Prostate gland (tissue), 2 donors: Measurements from ENCODE around the gene COX19. TPM values are rescaled to one million over a fixed set of nuclear protein-coding genes. Genes with fewer than 3 reads are reported as not detected.

Experiments used
- DNase-seq: peaks from one replicate; pipeline ENCODE4 v3.0.0-alpha.2; 2019; ENCODE audit warnings: low spot score
- H3K27ac ChIP-seq, 2 donors: fragments of 200-600 bp; sonication (generic); 2 replicates each; pipeline ENCODE4 v1.5.1; 2017 to 2019
- H3K27me3 ChIP-seq: fragments of 200-600 bp; sonication (generic); replicated peaks from 2 replicates; pipeline ENCODE4 v1.5.1; 2019; ENCODE audit not compliant: insufficient read depth
- H3K36me3 ChIP-seq, 2 donors: fragments of 200-600 bp; sonication (generic); 1 replicate in 1 of 2; 2 replicates in 1 of 2; pipeline versions ENCODE4 v1.5.1 to v1.8.1; 2017 to 2019
- H3K4me1 ChIP-seq: fragments of 200-600 bp; sonication (generic); replicated peaks from 2 replicates; pipeline ENCODE4 v1.5.1; 2019
- H3K4me3 ChIP-seq, 2 donors: fragments of 200-600 bp; sonication (generic); 2 replicates each; pipeline ENCODE4 v1.5.1; 2017 to 2019
- H3K9me3 ChIP-seq: fragments of 200-600 bp; sonication (generic); 2 replicates; pipeline ENCODE4 v1.5.1; 2017
- CTCF ChIP-seq, 4 experiments: fragments of 200-600 bp in 2 of 4; fragments of 450-650 bp in 2 of 4; sonication (generic) in 2 of 4; IDR thresholded peaks; 1 replicate in 3 of 4; 2 replicates in 1 of 4; pipeline ENCODE4 v1.5.1; 2016 to 2019; ENCODE audit warnings: antibody characterized with exemption in 4 of 4, mild to moderate bottlenecking in 2 of 4, moderate library complexity in 2 of 4
- POLR2A ChIP-seq: fragments of 450-650 bp; IDR thresholded peaks from one replicate; pipeline ENCODE4 v1.6.1; 2016; ENCODE audit warnings: antibody characterized with exemption, mild to moderate bottlenecking
- POLR2AphosphoS5 ChIP-seq: sonication (generic); formaldehyde crosslinking; IDR thresholded peaks from one replicate; pipeline ENCODE4 v1.6.1; 2017; ENCODE audit warnings: antibody characterized with exemption
- WGBS: methylation state at CpG from one replicate; pipeline ENCODE4 v1.1.5; 2018; 5-methylcytosine and 5-hydroxymethylcytosine counted together
- intact Hi-C: fragments of 100-400 bp; cut with DNase I; formaldehyde crosslinking; loops from one replicate; pipeline ENCODE4 v1.14.2; 2022
- total RNA-seq, 2 donors: library from RNA; depleted of rRNA; stranded (reverse); fragments of >200 nt; gene quantifications; one replicate each; pipeline ENCODE4 v1.1.0, GENCODE V29; 2016

The COX19 gene
- total RNA-seq, 2 donors from 2014 or later, result 11.3 to 17.0 TPM

DNA sequence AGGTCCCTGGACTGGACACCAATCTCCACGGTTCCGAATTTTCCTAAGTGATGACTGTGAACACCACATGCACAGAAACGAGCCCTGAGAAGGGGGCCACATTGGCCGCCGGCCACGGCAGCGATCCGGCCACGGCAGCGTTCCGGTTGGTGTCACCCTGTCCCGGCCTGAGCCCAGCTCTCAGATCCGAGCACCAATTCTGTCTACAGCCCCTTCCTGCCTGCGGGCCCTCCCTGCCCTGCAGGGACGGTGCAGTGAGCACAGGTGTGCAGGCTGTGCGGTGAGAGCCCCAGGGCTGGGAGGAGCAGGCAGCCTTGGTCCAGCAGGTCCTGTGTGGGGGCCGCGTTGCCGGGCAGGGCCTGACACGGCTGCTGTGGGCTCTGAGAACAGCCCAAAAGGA, 39.3 kb upstream of the COX19 start:
- WGBS, result 91% methylated on average over 18 of the region's 20 CpGs

DNA sequence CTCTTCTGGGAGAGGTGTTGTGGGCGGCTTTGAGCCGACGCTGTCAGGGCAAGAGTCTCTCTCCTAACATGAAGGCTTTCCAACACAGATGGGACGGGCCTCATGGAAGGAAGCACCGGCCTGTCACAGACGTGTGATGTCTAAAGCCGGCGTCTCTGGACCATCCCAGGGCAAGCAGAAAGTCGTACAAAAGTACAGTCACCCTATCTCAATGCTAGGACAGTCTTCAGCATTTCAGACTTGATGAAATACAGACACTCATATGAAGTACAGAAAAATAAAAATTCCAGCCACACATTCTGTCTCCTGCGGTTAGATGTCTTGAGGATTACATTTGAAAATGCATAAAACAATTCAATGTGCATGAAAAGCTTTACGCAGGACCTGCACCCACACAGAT, 38.2 kb upstream of the COX19 start:
- Histone ChIP-seq H3K4me1 (peaks cover 4% of the 10 kb centered on the region), H3K27ac (no peak overlapping the region), H3K36me3 (no peaks in the 10 kb centered on the region), H3K27me3 (no peaks in the 10 kb centered on the region), H3K4me3 (no peak overlapping the region), H3K9me3 (no peaks in the 10 kb centered on the region)
- intact Hi-C loops, result no loop called here
- WGBS, result 53% methylated on average over 11 of the region's 11 CpGs
- no peak for DNase-seq
- TF ChIP-seq CTCF (IDR thresholded peaks at IDR 0.05) (no peak), POLR2AphosphoS5 (no peak), POLR2A (no peak)

More for the DNA sequence above, 39.3 kb upstream of the COX19 start:
- Histone ChIP-seq H3K4me1 (peaks cover 4% of the 10 kb centered on the region), H3K27me3 (no peaks in the 10 kb centered on the region), H3K4me3 (no peak overlapping the region), H3K9me3 (no peaks in the 10 kb centered on the region), H3K27ac (no peak overlapping the region), H3K36me3 (no peaks in the 10 kb centered on the region)
- intact Hi-C loops, result no loop called here
- no peak for TF ChIP-seq POLR2AphosphoS5
- TF ChIP-seq CTCF (IDR thresholded peaks at IDR 0.05), result no peak
- no peak for TF ChIP-seq POLR2A
- DNase-seq, result no peak

GRCh38 chr7:1012716-1013095, 37.4 kb upstream of the COX19 start:
- Histone ChIP-seq H3K36me3 (no peaks in the 10 kb centered on the region), H3K4me3 (no peak overlapping the region), H3K4me1 (peaks cover 4% of the 10 kb centered on the region), H3K27ac (no peak overlapping the region), H3K9me3 (no peaks in the 10 kb centered on the region), H3K27me3 (no peaks in the 10 kb centered on the region)
- intact Hi-C loops, result no loop called here
- 69% methylated on average over 28 of the region's 30 CpGs for WGBS
- DNase-seq, result no peak
- TF ChIP-seq POLR2AphosphoS5, result no peak
- no peak for TF ChIP-seq POLR2A
- no peak for TF ChIP-seq CTCF (IDR thresholded peaks at IDR 0.05)

GRCh38 chr7:1012004-1012715, 36.8 kb upstream of the COX19 start:
- H3K27me3 ChIP-seq, result no peaks in the 10 kb centered on the region
- whole genome bisulfite sequencing, result 86% methylated on average over 31 of the region's 32 CpGs
- no peak overlapping the region for H3K27ac ChIP-seq
- H3K9me3 ChIP-seq, result no peaks in the 10 kb centered on the region
- intact Hi-C loops, result no loop called here
- H3K4me3 ChIP-seq, result no peak overlapping the region
- no peak for TF ChIP-seq POLR2A
- TF ChIP-seq CTCF (IDR thresholded peaks at IDR 0.05), result no peak
- TF ChIP-seq POLR2AphosphoS5, result no peak
- H3K36me3 ChIP-seq, result no peaks in the 10 kb centered on the region
- peaks cover 4% of the 10 kb centered on the region for H3K4me1 ChIP-seq
- no peak for DNase-seq

DNA sequence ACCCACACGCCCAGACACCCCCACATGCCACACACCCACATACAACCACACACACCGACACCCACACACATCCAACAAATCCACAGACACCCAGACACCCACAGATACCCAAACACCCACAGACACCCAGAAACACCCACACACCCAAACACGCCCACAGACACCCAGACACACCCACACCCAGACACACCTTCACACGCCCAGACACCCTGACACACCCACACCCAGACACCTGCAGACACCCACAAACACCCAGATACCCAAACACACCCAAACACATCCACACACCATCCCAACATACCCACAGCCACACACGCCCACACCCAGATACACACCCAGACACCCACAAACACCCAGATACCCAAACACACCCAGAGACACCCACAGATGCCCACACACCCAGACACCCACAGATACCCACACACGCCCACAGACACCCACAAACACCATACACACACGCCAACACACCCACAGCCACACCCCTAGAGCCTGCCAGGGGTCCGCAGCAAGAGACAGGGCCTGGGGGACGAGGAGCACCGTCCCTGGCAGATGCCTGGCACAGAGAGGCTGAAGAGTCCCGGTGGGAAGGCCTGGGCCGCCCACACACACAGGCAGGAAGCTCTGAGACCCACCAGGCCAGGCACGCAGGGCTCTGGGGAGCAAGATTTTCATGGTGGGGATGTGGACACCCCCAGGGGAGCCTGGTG, 36.1 kb upstream of the COX19 start:
- Histone ChIP-seq H3K4me1 (peaks cover 4% of the 10 kb centered on the region), H3K36me3 (no peaks in the 10 kb centered on the region), H3K9me3 (no peaks in the 10 kb centered on the region), H3K27me3 (no peaks in the 10 kb centered on the region), H3K4me3 (no peak overlapping the region), H3K27ac (no peak overlapping the region)
- TF ChIP-seq POLR2AphosphoS5 (no peak), POLR2A (no peak), CTCF (IDR thresholded peaks at IDR 0.05) (no peak)
- intact Hi-C loops, result no loop called here
- no peak for DNase-seq
- 91% methylated on average over 7 of the region's 13 CpGs for WGBS
